ENCODE measurements around the gene MAGI2. TPM values are rescaled to one million over a fixed set of nuclear protein-coding genes. Genes with fewer than 3 reads are reported as not detected.

The MAGI2 gene
- total and polyA plus RNA-seq, 8 donors: 1.3 to 4.0 (median 2.0) TPM

GRCh38 chr7:78099715-78100394 lies 1353.6 kb downstream of the MAGI2 start:
- Histone ChIP-seq H3K36me3 (no peaks in the 10 kb centered on the region), H3K27me3 (no peaks in the 10 kb centered on the region), H3K27ac (no peak overlapping the region), H3K4me1 (no peaks in the 10 kb centered on the region), H3K4me3 (no peak overlapping the region), H3K9me3 (no peaks in the 10 kb centered on the region)
- DNase-seq (no peak), FAIRE-seq (no peak), ATAC-seq (no peak)
- TF ChIP-seq CTCF (IDR thresholded peaks at IDR 0.05): no peak
- intact Hi-C loops (cut with DNase I): no loop called here
- WGBS, 2 donors: 71 to 95% methylated on average over 3 of the region's 3 CpGs

DNA sequence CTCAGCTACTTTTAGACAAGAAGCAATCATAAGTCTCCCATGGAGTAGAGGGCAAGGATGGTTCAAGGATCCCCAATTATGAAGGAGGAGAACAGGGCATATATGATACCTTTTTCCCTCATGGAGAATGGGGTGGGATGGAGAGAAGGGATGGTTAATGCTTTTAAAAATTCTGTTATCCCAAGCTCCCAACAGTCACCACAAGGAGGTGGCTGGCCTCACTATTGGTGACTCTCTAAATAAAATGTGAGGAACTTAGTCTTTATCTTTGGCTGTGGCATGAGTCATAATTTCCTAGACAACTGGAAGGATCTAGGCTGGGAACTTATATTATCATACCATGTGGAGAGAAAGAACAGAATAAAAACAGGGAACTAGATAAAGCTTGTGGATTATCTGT lies 1357.9 kb downstream of the MAGI2 start:
- no peak for DNase-seq
- no peak for FAIRE-seq
- Histone ChIP-seq H3K9me3 (no peaks in the 10 kb centered on the region), H3K27me3 (no peaks in the 10 kb centered on the region), H3K27ac (no peak overlapping the region), H3K4me1 (no peaks in the 10 kb centered on the region), H3K36me3 (no peaks in the 10 kb centered on the region), H3K4me3 (no peak overlapping the region)
- peak in 1 of 4 donors; percentile 42 for ATAC-seq
- TF ChIP-seq CTCF (IDR thresholded peaks at IDR 0.05): no peak
- intact Hi-C loops (cut with DNase I): no loop called here

DNA sequence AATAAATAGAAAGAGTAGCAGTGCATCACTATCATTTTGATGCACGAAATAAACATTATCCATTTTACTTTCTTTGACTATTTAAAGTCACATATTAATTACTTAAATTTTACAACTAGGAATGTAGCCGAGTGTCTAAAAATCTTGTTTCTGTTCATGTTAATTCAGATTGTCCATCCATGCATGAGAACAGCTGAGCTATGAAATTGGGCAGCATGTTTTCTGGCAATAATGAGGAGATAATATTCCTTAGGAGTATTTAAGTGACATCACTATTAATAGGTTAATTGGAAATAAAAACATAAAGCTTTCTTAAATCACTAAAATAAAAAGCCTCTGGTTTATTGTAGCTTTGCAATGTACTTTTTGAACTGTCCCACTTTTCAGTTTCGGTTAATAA lies 1361.1 kb downstream of the MAGI2 start:
- no peaks in the 10 kb centered on the region for H3K27me3 ChIP-seq
- no peak for DNase-seq
- H3K4me1 ChIP-seq: no peaks in the 10 kb centered on the region
- 87 to 88% methylated on average over 3 of the region's 3 CpGs for WGBS, 2 donors
- H3K4me3 ChIP-seq: no peak overlapping the region
- H3K27ac ChIP-seq: no peak overlapping the region
- intact Hi-C loops (cut with DNase I): no loop called here
- no peak for FAIRE-seq
- TF ChIP-seq CTCF (IDR thresholded peaks at IDR 0.05): no peak
- H3K9me3 ChIP-seq: no peaks in the 10 kb centered on the region
- no peaks in the 10 kb centered on the region for H3K36me3 ChIP-seq
- ATAC-seq: no peak

DNA sequence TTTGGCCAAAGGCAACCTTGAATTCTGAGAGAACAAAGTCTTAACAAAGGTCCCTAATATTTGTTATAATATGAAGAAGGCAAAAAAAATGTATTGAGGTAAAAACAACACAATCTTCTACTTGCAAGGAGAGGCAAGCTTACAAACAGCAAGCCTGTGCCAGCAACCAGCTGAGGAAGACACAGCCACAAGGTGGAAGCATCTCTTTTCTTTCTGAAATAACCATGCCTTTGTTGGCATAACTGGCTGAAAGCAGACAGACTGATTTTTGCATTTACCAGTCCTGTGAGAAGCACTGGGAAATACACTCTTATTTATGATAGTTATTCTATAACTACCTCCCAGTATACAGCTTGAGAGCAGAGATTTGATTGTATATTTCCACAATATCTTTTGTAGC lies 1362.9 kb downstream of the MAGI2 start:
- Histone ChIP-seq H3K36me3 (no peaks in the 10 kb centered on the region), H3K9me3 (no peaks in the 10 kb centered on the region), H3K27ac (no peak overlapping the region), H3K4me3 (no peak overlapping the region), H3K27me3 (no peaks in the 10 kb centered on the region), H3K4me1 (no peaks in the 10 kb centered on the region)
- no peak for ATAC-seq
- TF ChIP-seq CTCF (IDR thresholded peaks at IDR 0.05): no peak
- intact Hi-C loops (cut with DNase I): no loop called here
- DNase-seq: no peak
- FAIRE-seq: no peak

DNA sequence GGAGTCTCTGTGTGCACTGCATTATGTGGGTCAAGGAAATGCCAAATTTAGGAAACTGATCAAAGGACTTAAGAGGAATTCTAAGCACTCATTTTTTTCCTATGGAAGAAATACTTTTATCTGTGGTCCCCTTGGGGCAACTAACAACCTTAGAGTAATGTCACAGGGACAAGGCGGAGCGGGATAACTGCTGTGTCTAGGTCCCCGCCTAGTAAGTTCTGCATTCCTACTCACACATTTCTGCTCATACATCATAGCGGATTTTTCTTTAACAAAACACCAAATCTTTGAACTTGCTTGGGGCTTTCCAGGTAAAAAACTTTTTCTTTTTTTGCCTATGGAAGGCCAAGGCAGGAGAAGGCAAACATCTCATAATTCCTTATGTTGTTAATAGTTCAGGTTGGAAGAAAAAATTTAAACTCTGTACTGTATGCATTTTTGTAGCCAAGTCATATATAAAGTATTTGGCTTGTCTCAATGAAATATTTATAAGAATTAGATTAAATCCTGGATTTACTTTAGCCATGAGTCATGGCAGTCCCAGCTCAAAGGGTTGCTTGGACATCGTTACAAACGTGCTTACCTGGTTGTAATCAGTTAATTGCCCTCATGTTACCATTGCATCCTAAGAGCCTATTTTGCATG lies 1369.9 kb downstream of the MAGI2 start:
- 82 to 96% methylated on average over 6 of the region's 6 CpGs for WGBS, 2 donors
- Histone ChIP-seq H3K27me3 (no peaks in the 10 kb centered on the region), H3K4me3 (no peak overlapping the region), H3K36me3 (no peaks in the 10 kb centered on the region), H3K4me1 (no peaks in the 10 kb centered on the region), H3K9me3 (no peaks in the 10 kb centered on the region), H3K27ac (no peak overlapping the region)
- intact Hi-C loops (cut with DNase I): no loop called here
- no peak for TF ChIP-seq CTCF (IDR thresholded peaks at IDR 0.05)
- DNase-seq (no peak), FAIRE-seq (no peak), ATAC-seq (no peak)

Data from pancreas (tissue), 10 donors.